GM18951 (cell line): ENCODE data around the gene CTNND2.

Source experiments
- POLR2A ChIP-seq: IDR thresholded peaks from 4 replicates; pipeline ENCODE4 v1.6.1; 2011; ENCODE audit warnings: mild to moderate bottlenecking; ENCODE audit not compliant: insufficient read length, insufficient read depth; ENCODE audit errors: extremely low read depth
- in situ Hi-C: fragments of 300-500 bp; cut with MboI; formaldehyde crosslinking; loops from one replicate; pipeline ENCODE4 v1.12.0; 2022; ENCODE audit warnings: low sequenced_read_pairs, mixed read lengths, inconsistent platforms; ENCODE audit not compliant: unreplicated experiment

The CTNND2 gene

GRCh38 chr5:10994091-10994986, 909.9 kb downstream of the CTNND2 start:
- in situ Hi-C loops: loop anchor here (25.0 kb wide), 1 partner anchor 307 kb away; no protein-coding TSS in a partner anchor
- TF ChIP-seq POLR2A: no peak

- no peak for TF ChIP-seq POLR2A
- in situ Hi-C loops: loop anchor here (25.0 kb wide), 1 partner anchor 303 kb away; no protein-coding TSS in a partner anchor
These were observed 913.6 kb downstream of the CTNND2 start for GRCh38 chr5:10990634-10991033.

DNA sequence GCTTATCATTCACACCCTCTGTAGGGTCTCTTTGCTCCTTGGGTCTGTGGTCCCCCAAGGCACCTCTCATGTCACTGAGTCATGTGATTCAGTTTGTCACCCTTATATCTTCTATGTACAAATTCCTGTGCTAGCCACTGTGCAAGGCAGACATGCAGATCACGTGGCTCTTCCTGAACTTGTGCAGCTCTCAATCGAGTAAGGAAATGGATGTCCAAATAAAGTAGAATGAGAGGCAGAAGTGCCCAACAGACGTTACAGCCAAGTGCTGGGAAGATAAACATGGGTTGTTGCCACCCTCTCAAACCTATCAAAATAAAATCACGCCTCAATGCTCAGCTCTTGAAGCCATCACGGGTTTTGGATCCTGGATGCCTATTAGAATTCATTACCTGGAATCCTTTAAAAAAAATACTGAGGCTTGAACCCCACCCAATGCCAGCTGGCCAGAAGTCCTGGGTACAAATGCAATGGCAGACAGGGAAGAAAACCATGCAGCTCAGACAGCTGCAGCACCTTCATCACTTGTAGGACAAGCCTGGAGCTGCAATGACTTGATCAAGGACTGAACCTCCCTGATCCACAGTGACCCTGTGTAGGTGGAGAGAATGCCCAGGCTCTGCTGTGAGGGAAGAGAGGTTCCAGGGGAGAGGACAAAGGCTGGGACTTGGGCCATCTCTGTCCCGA, 914.5 kb downstream of the CTNND2 start:
- no peak for TF ChIP-seq POLR2A
- in situ Hi-C loops: loop anchor here (25.0 kb wide), 1 partner anchor 302 kb away; no protein-coding TSS in a partner anchor

GRCh38 chr5:10988622-10989021, 915.6 kb downstream of the CTNND2 start:
- in situ Hi-C loops: loop anchor here (25.0 kb wide), 1 partner anchor 301 kb away; no protein-coding TSS in a partner anchor
- TF ChIP-seq POLR2A: no peak

DNA sequence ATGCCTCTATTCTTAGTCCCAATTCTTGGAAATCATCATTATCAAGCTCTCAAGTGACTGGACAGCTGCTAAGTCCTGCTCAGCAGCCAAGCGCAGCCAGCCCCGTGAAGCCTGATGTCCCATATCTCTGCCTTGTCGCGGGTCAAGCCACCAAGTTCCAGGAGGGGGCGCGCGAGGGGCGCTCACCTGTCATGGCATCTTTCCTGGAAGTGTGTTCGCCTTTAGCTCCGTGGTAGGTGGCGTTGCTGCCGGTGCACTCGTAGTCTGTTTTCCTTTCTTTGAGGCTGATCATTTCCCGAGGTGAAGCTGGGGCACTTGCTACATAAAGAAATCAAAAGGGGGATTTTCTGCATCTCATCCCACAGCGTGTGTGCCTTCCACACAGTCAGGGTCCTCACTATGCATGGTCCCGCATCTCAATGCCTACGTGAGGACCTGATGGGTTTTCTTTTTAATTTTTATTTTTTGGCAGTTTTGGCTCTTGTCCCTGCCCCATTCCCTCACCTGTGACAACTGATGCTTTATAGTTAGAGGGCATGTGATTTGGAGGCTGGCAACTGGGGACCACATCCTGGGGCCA, 916.2 kb downstream of the CTNND2 start:
- no peak for TF ChIP-seq POLR2A
- in situ Hi-C loops: loop anchor here (25.0 kb wide), 1 partner anchor 301 kb away; no protein-coding TSS in a partner anchor

DNA sequence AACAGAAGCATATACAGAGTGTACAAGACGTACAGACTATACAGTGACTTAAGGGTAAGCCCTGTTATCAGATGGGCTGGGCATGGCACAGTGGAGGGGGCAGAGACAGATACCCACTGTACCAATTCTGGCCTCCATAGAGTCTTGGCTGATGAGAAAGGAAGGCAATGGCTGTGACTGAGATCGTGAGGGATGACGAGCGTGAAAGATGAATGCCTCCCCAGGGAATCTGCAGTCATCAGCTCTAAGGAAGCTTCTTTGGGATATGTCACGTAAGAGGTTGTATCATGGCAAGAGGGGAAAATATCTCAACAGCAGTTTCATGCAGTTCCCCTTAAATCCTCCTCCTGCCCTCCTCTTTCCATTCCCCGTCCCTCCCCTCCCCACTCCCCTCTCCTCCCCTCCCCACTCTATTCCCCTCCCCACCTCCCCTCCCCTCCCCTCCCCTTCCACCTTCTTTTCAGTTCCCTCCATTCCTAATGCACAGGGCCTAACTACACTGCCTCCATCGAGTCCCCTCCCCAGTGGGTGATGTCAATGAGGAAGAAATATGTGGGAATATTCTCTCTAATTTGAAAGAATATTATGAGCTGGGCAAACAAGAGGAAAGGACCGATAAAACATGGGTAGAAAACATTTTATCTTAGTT, 916.8 kb downstream of the CTNND2 start:
- in situ Hi-C loops: loop anchor here (25.0 kb wide), 1 partner anchor 300 kb away; no protein-coding TSS in a partner anchor
- no peak for TF ChIP-seq POLR2A

DNA sequence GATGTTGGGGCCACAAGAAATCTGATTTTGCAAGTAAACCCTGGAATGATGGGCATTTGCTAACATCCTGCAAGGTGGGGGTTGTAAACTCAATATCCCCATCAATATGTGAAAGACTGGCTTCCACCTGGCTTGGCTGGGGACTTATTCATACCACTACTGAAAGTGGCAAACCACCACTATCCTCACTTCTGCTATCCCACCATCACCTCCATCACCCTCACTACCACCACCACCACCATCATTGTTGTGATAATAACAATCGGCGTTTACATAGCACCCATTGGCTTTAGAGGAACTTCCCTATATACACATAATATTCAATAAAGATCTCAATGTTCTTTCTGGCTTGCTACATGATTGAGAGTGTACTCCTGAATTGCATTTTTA, 918.5 kb downstream of the CTNND2 start:
- no peak for TF ChIP-seq POLR2A
- in situ Hi-C loops: loop anchor here (25.0 kb wide), 1 partner anchor 298 kb away; no protein-coding TSS in a partner anchor

DNA sequence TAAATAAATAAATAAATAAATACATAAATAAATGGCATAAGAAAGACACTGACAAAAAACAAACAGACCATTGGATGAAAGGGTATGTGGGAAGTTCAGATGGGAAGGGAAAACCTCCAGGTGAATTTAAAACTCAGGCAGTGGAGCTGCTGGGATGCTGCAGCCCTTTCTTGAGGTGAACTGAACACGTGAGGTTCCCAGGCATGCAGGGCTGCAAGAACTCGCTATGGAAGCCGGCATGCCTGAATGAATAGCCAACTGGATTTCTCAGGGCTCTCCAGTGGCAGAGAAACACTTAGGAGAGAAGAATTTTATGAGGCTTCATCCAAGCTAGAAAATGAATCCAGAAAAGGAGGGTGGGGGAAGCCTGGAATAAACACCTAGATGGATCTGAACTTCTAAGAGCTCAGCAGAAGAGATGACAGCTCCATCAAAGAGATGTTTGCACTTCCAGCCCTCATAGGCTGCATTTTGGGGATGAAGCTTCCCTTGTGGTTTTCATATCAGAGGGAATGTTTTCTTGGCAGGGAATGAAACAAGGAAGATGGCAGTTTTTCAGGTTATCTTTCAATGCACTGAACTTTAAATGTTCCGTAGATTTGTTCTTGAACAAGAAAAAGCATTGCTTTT, 919.0 kb downstream of the CTNND2 start:
- in situ Hi-C loops: loop anchor here (25.0 kb wide), 1 partner anchor 298 kb away; no protein-coding TSS in a partner anchor
- no peak for TF ChIP-seq POLR2A

DNA sequence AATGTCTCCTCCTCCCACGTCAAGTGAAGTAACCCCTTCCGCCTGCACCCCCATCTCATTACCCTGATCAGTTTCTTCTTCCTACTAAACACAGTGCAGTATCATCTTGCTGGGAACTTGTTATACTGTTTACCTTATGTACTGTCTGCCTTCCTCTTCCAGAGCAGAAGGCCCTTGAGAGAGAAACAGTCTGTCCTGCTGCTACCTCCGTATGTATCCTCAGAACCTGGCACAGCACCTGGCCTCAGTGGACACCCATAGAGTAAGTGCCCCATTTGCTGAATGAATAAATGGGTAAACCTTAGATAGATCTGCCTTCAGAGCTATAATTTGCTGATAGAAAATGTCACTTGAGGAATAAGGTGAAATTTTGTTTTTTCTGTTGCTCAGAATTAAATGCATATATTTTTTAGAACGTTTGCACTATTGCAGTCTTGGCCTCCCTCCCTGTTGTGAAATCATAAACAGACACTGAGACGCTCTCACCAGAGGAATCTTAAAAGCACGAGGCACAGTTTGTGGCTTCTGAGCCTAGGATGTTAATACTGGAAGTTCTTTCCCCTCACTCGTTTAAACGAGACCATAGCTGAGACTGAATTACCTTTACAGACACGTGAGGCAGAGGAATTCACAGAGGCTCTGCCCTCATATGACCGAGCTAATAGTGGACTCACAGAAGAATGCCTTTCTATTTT, 920.1 kb downstream of the CTNND2 start:
- in situ Hi-C loops: loop anchor here (25.0 kb wide), 1 partner anchor 297 kb away; no protein-coding TSS in a partner anchor

DNA sequence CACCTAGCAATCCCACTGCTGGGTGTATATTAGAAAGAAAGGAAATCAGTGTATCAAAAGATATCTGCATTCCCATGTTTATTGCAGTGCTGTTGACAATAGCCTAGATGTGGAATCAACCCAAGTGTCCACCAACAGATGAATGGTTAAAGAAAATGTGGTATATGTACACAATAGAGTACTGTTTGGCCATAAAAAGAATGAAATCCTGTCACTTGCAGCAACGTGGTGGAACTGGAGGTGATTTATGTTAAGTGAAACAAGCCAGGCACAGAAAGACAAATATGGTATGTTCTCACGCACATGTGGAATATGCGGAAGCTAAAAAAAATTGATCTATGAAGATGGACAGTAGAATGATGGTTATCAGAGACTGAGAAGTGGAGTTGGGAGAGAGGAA, 921.6 kb downstream of the CTNND2 start:
- in situ Hi-C loops: loop anchor here (25.0 kb wide), 1 partner anchor 295 kb away; no protein-coding TSS in a partner anchor
- TF ChIP-seq POLR2A: no peak

More for the DNA sequence above, 920.1 kb downstream of the CTNND2 start:
- no peak for TF ChIP-seq POLR2A

DNA sequence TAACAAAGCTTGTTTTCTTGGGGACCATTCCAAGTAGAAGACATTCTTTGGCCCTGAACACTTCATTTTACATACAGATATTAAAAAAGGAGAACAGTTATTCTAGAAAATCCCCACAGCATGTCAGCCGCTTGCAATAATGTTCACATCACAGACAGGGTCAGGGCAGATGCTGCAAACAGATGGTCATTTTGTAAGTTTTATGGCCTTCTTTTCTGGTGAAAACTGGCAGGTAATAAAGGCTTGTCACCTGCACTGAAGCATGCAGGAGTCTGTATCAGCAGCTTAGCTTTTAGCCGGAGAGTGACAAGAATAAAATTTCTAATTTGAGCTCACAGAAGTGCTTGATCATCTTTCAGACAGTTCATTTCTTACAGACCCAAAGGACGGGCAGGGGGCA, 922.3 kb downstream of the CTNND2 start:
- in situ Hi-C loops: loop anchor here (25.0 kb wide), 1 partner anchor 295 kb away; no protein-coding TSS in a partner anchor
- no peak for TF ChIP-seq POLR2A

DNA sequence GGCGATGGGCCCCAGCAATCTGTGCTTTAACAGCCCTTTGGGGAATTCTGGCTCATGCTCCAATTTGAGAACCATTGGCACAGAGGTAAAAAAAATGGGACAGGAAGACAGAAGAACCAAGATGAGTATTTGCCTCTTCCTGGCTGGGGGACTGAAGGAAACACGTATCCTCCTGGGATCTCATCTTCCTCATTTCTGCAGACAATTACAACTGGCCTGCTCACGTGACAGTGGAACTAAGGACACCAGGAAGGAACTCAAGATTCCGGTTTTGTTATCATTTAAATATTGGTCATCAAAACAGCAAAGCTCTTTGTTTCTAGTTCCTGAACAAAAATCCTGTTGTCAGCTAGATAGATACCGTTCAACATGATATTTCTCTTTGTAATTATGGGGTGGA, 927.2 kb downstream of the CTNND2 start:
- in situ Hi-C loops: loop anchor here (25.0 kb wide), 1 partner anchor 290 kb away; no protein-coding TSS in a partner anchor
- no peak for TF ChIP-seq POLR2A

- TF ChIP-seq POLR2A: no peak
- in situ Hi-C loops: loop anchor here (25.0 kb wide), 1 partner anchor 289 kb away; no protein-coding TSS in a partner anchor
These were observed 928.3 kb downstream of the CTNND2 start for GRCh38 chr5:10975945-10976344.
